ENCODE results near the gene LSM6.

GRCh38 chr4:146236216-146236615 lies 60.7 kb downstream of the LSM6 start:
- TF ChIP-seq EP300 (IDR thresholded peaks at IDR 0.05; ENCODE audit: borderline replicate concordance) (no peak), ZBTB7A (IDR thresholded peaks at IDR 0.05; ENCODE audit: low read depth) (no peak), FOXM1 (IDR thresholded peaks at IDR 0.05; ENCODE audit: borderline replicate concordance, low read depth) (no peak), USF1 (IDR thresholded peaks at IDR 0.05) (no peak), TAF1 (IDR thresholded peaks at IDR 0.05; ENCODE audit: low read depth) (no peak), EGR1 (IDR thresholded peaks at IDR 0.05) (no peak)
